GM12892 (cell line): Measurements from ENCODE around the gene TCFL5.

Experiments
- POLR2A ChIP-seq: IDR thresholded peaks from 2 replicates; pipeline ENCODE4 v1.6.1; 2011; ENCODE audit warnings: low read depth, low read length, control low read depth
- POLR2AphosphoS5 ChIP-seq: IDR thresholded peaks from 2 replicates; pipeline ENCODE4 v1.6.1; 2011; ENCODE audit warnings: low read depth, low read length, control low read depth
- TAF1 ChIP-seq: IDR thresholded peaks from 2 replicates; pipeline ENCODE4 v1.6.1; 2011; ENCODE audit warnings: low read depth, mild to moderate bottlenecking, control low read depth, low read length, borderline replicate concordance

DNA sequence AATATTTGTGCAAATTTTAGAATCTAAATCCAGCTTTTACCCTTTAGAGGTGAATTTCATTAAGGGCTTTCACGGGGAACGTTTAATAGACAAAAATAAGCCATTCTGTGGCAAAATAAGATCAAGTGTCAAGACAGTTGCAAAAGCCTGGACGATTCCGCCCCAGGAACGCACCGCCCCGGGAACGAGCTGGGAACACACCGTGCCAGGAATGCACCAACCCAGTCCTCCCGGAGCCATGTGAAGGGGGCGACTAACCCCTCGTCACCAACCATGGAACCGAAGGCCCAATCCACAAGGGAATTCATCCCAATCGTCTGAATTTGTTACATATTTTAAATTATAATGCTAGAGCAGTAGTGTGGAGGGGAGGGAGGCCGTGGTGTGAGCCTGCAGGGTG, 20.8 kb upstream of the TCFL5 start:
- no peak for TF ChIP-seq POLR2A
- TF ChIP-seq POLR2AphosphoS5 = no peak
- no peak for TF ChIP-seq TAF1
